SK-N-SH (cell line): ENCODE results near the gene PRDM15. TPM values are rescaled to one million over a fixed set of nuclear protein-coding genes. Genes with fewer than 3 reads are reported as not detected.

ENCODE experiments used
- CTCF ChIA-PET: fragments of 300-600, 350-600 bp; formaldehyde crosslinking; extraction: SDS; loops from one replicate; lab custom pipeline; 2021; lab: Yijun Ruan, JAX
- POLR2A ChIA-PET: fragments of 350-600 bp; sonication (Branson Sonifier 250); formaldehyde crosslinking; extraction: SDS; loops from one replicate; lab custom pipeline; 2020; ENCODE audit warnings: antibody characterized with exemption, inconsistent platforms; lab: Yijun Ruan, JAX
- DNase-seq: peaks from one replicate; pipeline ENCODE4 v3.0.0; 2012
- H2AFZ ChIP-seq: fragments of 200-600 bp; sonication (generic); 2 replicates; pipeline ENCODE4 v1.8.1; 2016; ENCODE audit warnings: antibody characterized with exemption, mild to moderate bottlenecking, low read depth
- H3F3A ChIP-seq: fragments of 200-600 bp; sonication (generic); replicated peaks from 2 replicates; pipeline ENCODE3; 2016; ENCODE audit warnings: antibody characterized with exemption, mild to moderate bottlenecking; ENCODE audit not compliant: insufficient read depth
- H3K27ac ChIP-seq, 2 experiments: fragments of 200-500 bp in 1 of 2; fragments of 200-600 bp in 1 of 2; sonication (Bioruptor generic) in 1 of 2; sonication (generic), shearing (Covaris generic) in 1 of 2; 2 replicates each; pipeline versions ENCODE4 v1.5.1 to v1.6.1; 2014 to 2016; ENCODE audit warnings: low read depth in 2 of 2, inconsistent platforms in 1 of 2, low read length in 1 of 2, mild to moderate bottlenecking in 1 of 2, mixed read lengths in 1 of 2
- H3K27me3 ChIP-seq: fragments of 200-600 bp; sonication (generic), shearing (Covaris generic); 2 replicates; pipeline ENCODE4 v1.6.1; 2016; ENCODE audit warnings: mixed run types; ENCODE audit not compliant: insufficient read depth
- H3K36me3 ChIP-seq, 2 experiments: fragments of 200-500 bp in 1 of 2; fragments of 200-600 bp in 1 of 2; sonication (Bioruptor generic) in 1 of 2; sonication (generic) in 1 of 2; replicated peaks in 1 of 2; 2 replicates each; pipeline versions ENCODE3 to v1.5.1; 2014 to 2016; ENCODE audit warnings: low read length in 1 of 2, mild to moderate bottlenecking in 1 of 2; ENCODE audit not compliant: insufficient read depth in 2 of 2, control insufficient read depth in 1 of 2
- H3K4me1 ChIP-seq, 2 experiments: fragments of 200-500 bp in 1 of 2; fragments of 200-600 bp in 1 of 2; sonication (Bioruptor generic) in 1 of 2; sonication (generic), shearing (Covaris generic) in 1 of 2; 2 replicates each; pipeline versions ENCODE4 v1.5.1 to v1.6.1; 2014 to 2016; ENCODE audit warnings: low read depth in 1 of 2, low read length in 1 of 2, mixed run types in 1 of 2; ENCODE audit not compliant: insufficient read depth in 2 of 2, control insufficient read depth in 1 of 2
- H3K4me2 ChIP-seq: fragments of 200-600 bp; sonication (generic), shearing (Covaris generic); 2 replicates; pipeline ENCODE4 v1.6.1; 2017; ENCODE audit warnings: mixed run types
- H3K4me3 ChIP-seq, 2 experiments: fragments of 200-500 bp in 1 of 2; fragments of 200-600 bp in 1 of 2; sonication (Bioruptor generic) in 1 of 2; sonication (generic), shearing (Covaris generic) in 1 of 2; 2 replicates each; pipeline versions ENCODE4 v1.5.1 to v1.8.1; 2014 to 2016; ENCODE audit warnings: low read depth in 2 of 2, inconsistent platforms in 1 of 2, low read length in 1 of 2, mild to moderate bottlenecking in 1 of 2, mixed read lengths in 1 of 2, moderate library complexity in 1 of 2
- H3K79me2 ChIP-seq: fragments of 200-600 bp; sonication (generic); 2 replicates; pipeline ENCODE4 v1.8.1; 2017; ENCODE audit warnings: mild to moderate bottlenecking; ENCODE audit not compliant: insufficient read depth
- H3K9ac ChIP-seq: fragments of 200-600 bp; sonication (generic); 2 replicates; pipeline ENCODE4 v1.6.1; 2017; ENCODE audit warnings: mixed run types
- H3K9me2 ChIP-seq: fragments of 200-600 bp; sonication (generic); 2 replicates; pipeline ENCODE4 v1.6.1; 2017; ENCODE audit warnings: mixed run types
- H3K9me3 ChIP-seq: fragments of 200-600 bp; sonication (generic); 2 replicates; pipeline ENCODE4 v1.6.1; 2017; ENCODE audit warnings: mixed run types, mild to moderate bottlenecking, moderate library complexity
- H4K20me1 ChIP-seq: fragments of 200-600 bp; sonication (generic); 2 replicates; pipeline ENCODE4 v1.6.1; 2017; ENCODE audit warnings: mild to moderate bottlenecking, mixed run types; ENCODE audit not compliant: insufficient read depth
- ELF1 ChIP-seq: IDR thresholded peaks from 2 replicates; pipeline ENCODE4 v1.4.0; 2012
- EZH2phosphoT487 ChIP-seq: fragments of 200-600 bp; sonication (generic); IDR thresholded peaks from 2 replicates; pipeline ENCODE4 v1.6.1; 2017; ENCODE audit warnings: low read depth, mixed run types, mild to moderate bottlenecking, antibody characterized with exemption, moderate library complexity, borderline replicate concordance
- FOSL2 ChIP-seq: IDR thresholded peaks from 2 replicates; pipeline ENCODE4 v1.4.0; 2012; ENCODE audit warnings: low read depth, mild to moderate bottlenecking, moderate library complexity, borderline replicate concordance
- FOXJ3 ChIP-seq: sonication (generic); formaldehyde crosslinking; IDR thresholded peaks from 2 replicates; pipeline ENCODE4 v1.5.1; 2020; ENCODE audit warnings: mild to moderate bottlenecking, missing genetic modification reagents
- FOXM1 ChIP-seq: IDR thresholded peaks from 2 replicates; pipeline ENCODE4 v1.4.0; 2012; ENCODE audit warnings: low read depth, mild to moderate bottlenecking
- GATA2 ChIP-seq: sonication (generic); formaldehyde crosslinking; IDR thresholded peaks from 2 replicates; pipeline ENCODE4 v1.5.0; 2020; ENCODE audit warnings: mild to moderate bottlenecking, missing genetic modification reagents
- JUND ChIP-seq: IDR thresholded peaks from 2 replicates; pipeline ENCODE4 v1.4.0; 2012
- MEF2A ChIP-seq: IDR thresholded peaks from 2 replicates; pipeline ENCODE4 v1.4.0; 2012; ENCODE audit warnings: low read depth, borderline replicate concordance
- NFIC ChIP-seq: IDR thresholded peaks from 2 replicates; pipeline ENCODE4 v1.4.0; 2012; ENCODE audit warnings: borderline replicate concordance
- NRF1 ChIP-seq: IDR thresholded peaks from 2 replicates; pipeline ENCODE4 v1.6.1; 2012; ENCODE audit warnings: low read depth, mild to moderate bottlenecking, low read length
- POLR2AphosphoS5 ChIP-seq: IDR thresholded peaks from 2 replicates; pipeline ENCODE4 v1.6.1; 2012; ENCODE audit warnings: low read depth, low read length
- RAD21 ChIP-seq: IDR thresholded peaks from 2 replicates; pipeline ENCODE4 v1.6.1; 2012; ENCODE audit warnings: mild to moderate bottlenecking, low read length
- RFX5 ChIP-seq: IDR thresholded peaks from 2 replicates; pipeline ENCODE4 v1.6.1; 2012; ENCODE audit warnings: mild to moderate bottlenecking, improper control_type of control experiment, low read length
- RXRA ChIP-seq: IDR thresholded peaks from 2 replicates; pipeline ENCODE4 v1.4.0; 2012; ENCODE audit warnings: low read depth, mild to moderate bottlenecking, borderline replicate concordance
- SIN3A ChIP-seq: IDR thresholded peaks from 2 replicates; pipeline ENCODE4 v1.6.1; 2012; ENCODE audit warnings: low read depth, mild to moderate bottlenecking, low read length, moderate library complexity, borderline replicate concordance
- TAF1 ChIP-seq: IDR thresholded peaks from 2 replicates; pipeline ENCODE4 v1.6.1; 2012; ENCODE audit warnings: low read depth, mild to moderate bottlenecking, low read length, moderate library complexity, borderline replicate concordance
- TEAD4 ChIP-seq: IDR thresholded peaks from 2 replicates; pipeline ENCODE4 v1.4.0; 2012; ENCODE audit warnings: mild to moderate bottlenecking, borderline replicate concordance; ENCODE audit not compliant: insufficient read depth
- YY1 ChIP-seq: IDR thresholded peaks from 2 replicates; pipeline ENCODE4 v1.4.0; 2012; ENCODE audit warnings: low read depth, mild to moderate bottlenecking
- WGBS: methylation state at CpG from one replicate; pipeline ENCODE4 v1.1.6; 2017; ENCODE audit warnings: low lambda C conversion rate; 5-methylcytosine and 5-hydroxymethylcytosine counted together
- polyA plus RNA-seq, 3 experiments: library from polyadenylated mRNA; depleted of rRNA; stranded (reverse); fragments of >200 nt; gene quantifications; 2 replicates each; pipeline ENCODE4 v1.2.3, GENCODE V29; 2012
- TF ChIP-seq, protein P1 (sequence below): IDR thresholded peaks from 2 replicates; pipeline ENCODE4 v1.4.0; 2012; ENCODE audit warnings: low read depth
- TF ChIP-seq, protein P2 (sequence below): fragments of 150-350 bp; IDR thresholded peaks from 2 replicates; pipeline ENCODE4 v1.6.1; 2016; ENCODE audit warnings: mild to moderate bottlenecking, low read depth, low read length
- TF ChIP-seq, protein P3 (sequence below): fragments of 200-600 bp; sonication (generic); IDR thresholded peaks from 2 replicates; pipeline ENCODE4 v1.6.1; 2017; ENCODE audit warnings: antibody characterized with exemption, mild to moderate bottlenecking, moderate library complexity

The PRDM15 gene
- polyA plus RNA-seq, 1 of the 3 experiments (the other 2 are of a cell fraction), result 7.0 TPM

DNA sequence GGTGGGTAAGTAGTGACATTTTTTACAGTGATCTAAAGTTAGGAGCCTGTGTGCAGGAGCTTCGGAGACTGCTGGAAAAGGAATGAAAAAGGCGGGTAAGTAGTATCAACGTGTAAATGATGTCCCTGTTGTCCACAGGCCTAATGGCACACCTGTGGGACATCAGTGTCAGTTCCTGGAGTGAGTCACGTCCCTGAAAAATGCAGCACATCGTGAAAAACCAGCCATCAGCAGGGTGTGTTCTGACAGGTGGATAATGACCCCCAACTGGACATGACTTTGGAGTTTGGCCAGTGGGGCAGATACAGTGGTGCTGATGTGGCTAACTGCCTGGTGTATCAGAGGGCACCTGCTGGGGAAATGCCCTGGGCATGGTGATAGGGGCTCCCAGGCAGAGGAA is 12.0 kb upstream of the PRDM15 start:
- peaks cover 6 to 20% of the 10 kb centered on the region in 2 experiments for H3K36me3 ChIP-seq
- no peaks in the 10 kb centered on the region for H3K27me3 ChIP-seq
- DNase-seq, result no peak
- H3K79me2 ChIP-seq, result no peaks in the 10 kb centered on the region
- ChIA-PET POLR2A (no interaction called here), CTCF (no interaction called here)
- 90% methylated on average over 5 of the region's 5 CpGs for WGBS
- no peaks in the 10 kb centered on the region for H3K9me2 ChIP-seq
- H4K20me1 ChIP-seq, result no peaks in the 10 kb centered on the region
- H3K4me1 ChIP-seq, result peaks cover 0 to 12% of the 10 kb centered on the region in 2 experiments; a peak in 2 of 4 replicates
- no peak overlapping the region for H2AFZ ChIP-seq
- no peak overlapping the region for H3K4me3 ChIP-seq
- H3K4me2 ChIP-seq, result no peak overlapping the region
- no peak overlapping the region for H3K9ac ChIP-seq
- no peak for TF ChIP-seq YY1
- no peak for TF ChIP-seq FOSL2
- TF ChIP-seq, protein P1, sequence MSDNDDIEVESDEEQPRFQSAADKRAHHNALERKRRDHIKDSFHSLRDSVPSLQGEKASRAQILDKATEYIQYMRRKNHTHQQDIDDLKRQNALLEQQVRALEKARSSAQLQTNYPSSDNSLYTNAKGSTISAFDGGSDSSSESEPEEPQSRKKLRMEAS, result no peak
- no peak for TF ChIP-seq MEF2A
- no peak for TF ChIP-seq ELF1
- TF ChIP-seq EZH2phosphoT487, result no peak
- TF ChIP-seq, protein P2, sequence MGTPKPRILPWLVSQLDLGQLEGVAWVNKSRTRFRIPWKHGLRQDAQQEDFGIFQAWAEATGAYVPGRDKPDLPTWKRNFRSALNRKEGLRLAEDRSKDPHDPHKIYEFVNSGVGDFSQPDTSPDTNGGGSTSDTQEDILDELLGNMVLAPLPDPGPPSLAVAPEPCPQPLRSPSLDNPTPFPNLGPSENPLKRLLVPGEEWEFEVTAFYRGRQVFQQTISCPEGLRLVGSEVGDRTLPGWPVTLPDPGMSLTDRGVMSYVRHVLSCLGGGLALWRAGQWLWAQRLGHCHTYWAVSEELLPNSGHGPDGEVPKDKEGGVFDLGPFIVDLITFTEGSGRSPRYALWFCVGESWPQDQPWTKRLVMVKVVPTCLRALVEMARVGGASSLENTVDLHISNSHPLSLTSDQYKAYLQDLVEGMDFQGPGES, result no peak
- no peak for TF ChIP-seq POLR2AphosphoS5
- no peak for TF ChIP-seq NFIC
- no peak for TF ChIP-seq RXRA
- TF ChIP-seq JUND, result no peak
- no peak for TF ChIP-seq SIN3A
- TF ChIP-seq FOXM1, result no peak
- no peak for TF ChIP-seq TAF1
- TF ChIP-seq GATA2 (CRISPR knock-in tag), result no peak
- TF ChIP-seq, protein P3, sequence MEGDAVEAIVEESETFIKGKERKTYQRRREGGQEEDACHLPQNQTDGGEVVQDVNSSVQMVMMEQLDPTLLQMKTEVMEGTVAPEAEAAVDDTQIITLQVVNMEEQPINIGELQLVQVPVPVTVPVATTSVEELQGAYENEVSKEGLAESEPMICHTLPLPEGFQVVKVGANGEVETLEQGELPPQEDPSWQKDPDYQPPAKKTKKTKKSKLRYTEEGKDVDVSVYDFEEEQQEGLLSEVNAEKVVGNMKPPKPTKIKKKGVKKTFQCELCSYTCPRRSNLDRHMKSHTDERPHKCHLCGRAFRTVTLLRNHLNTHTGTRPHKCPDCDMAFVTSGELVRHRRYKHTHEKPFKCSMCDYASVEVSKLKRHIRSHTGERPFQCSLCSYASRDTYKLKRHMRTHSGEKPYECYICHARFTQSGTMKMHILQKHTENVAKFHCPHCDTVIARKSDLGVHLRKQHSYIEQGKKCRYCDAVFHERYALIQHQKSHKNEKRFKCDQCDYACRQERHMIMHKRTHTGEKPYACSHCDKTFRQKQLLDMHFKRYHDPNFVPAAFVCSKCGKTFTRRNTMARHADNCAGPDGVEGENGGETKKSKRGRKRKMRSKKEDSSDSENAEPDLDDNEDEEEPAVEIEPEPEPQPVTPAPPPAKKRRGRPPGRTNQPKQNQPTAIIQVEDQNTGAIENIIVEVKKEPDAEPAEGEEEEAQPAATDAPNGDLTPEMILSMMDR, result no peak
- H3K27ac ChIP-seq, result no peak overlapping the region
- peaks cover 5% of the 10 kb centered on the region for H3F3A ChIP-seq
- H3K9me3 ChIP-seq, result no peaks in the 10 kb centered on the region

DNA sequence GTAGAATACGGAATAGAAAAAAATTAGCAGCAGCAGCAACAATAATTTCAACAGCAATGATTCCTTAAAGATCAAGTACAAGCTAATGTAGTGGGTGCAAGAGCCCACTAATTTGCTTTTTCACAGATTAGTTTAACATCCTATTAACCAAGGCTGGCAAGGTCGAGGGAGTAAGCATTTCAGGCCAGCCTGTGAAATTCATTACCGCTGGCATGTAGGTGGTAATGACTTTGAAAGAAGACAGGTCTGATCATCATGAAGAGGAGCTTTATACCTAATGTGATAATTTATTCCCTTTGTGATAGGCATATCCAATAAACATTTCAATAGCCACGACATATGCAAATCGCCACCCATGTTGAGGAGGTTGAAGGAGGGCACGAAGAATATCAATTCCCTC is 11.2 kb upstream of the PRDM15 start:
- ChIA-PET CTCF (no interaction called here), POLR2A (no interaction called here)
- DNase-seq, result no peak
- no peak overlapping the region for H3K4me2 ChIP-seq
- no peak for TF ChIP-seq RFX5
- TF ChIP-seq MEF2A, result no peak
- no peak for TF ChIP-seq FOXM1
- no peak for TF ChIP-seq RAD21
- TF ChIP-seq EZH2phosphoT487, result no peak
- TF ChIP-seq SIN3A, result no peak
- TF ChIP-seq TEAD4, result no peak
- TF ChIP-seq FOXJ3 (CRISPR knock-in tag), result no peak
- TF ChIP-seq YY1, result no peak
- no peak for TF ChIP-seq NRF1
- H3K4me1 ChIP-seq, result peaks cover 0 to 7% of the 10 kb centered on the region in 2 experiments; a peak in 2 of 4 replicates
- H4K20me1 ChIP-seq, result no peaks in the 10 kb centered on the region
- no peaks in the 10 kb centered on the region for H3K79me2 ChIP-seq
- no peak overlapping the region for H3K9ac ChIP-seq
- H3K36me3 ChIP-seq, result peaks cover 6 to 20% of the 10 kb centered on the region in 2 experiments
- no peaks in the 10 kb centered on the region for H3K9me2 ChIP-seq
- H3K4me3 ChIP-seq, result no peak overlapping the region
- no peaks in the 10 kb centered on the region for H3K9me3 ChIP-seq
- H2AFZ ChIP-seq, result no peak overlapping the region
- H3K27me3 ChIP-seq, result no peaks in the 10 kb centered on the region
- H3F3A ChIP-seq, result peaks cover 5% of the 10 kb centered on the region
- WGBS, result 59% methylated on average over 6 of the region's 6 CpGs
- H3K27ac ChIP-seq, result no peak overlapping the region
